ENCODE data around the gene HHAT. TPM values are rescaled to one million over a fixed set of nuclear protein-coding genes. Genes with fewer than 3 reads are reported as not detected.

Gene HHAT
- total and polyA plus RNA-seq, 2 of the 4 experiments (the other 2 are of a cell fraction): 1.7 to 2.5 TPM

GRCh38 chr1:210677533-210677932 lies 348.8 kb downstream of the HHAT start:
- WGBS, 2 experiments (ENCODE audit: extremely low coverage in 2 of 2, insufficient read length in 1 of 2): no CpG with 5 or more reads among the region's 4 CpGs
- Histone ChIP-seq H3K9ac (ENCODE audit: low read depth, low read length) (no peak overlapping the region), H2BK5ac (ENCODE audit: low read depth, low read length, poor library complexity, severe bottlenecking) (no peak overlapping the region), H3K23ac (ENCODE audit: low read depth, low read length) (no peak overlapping the region), H2AK9ac (replicated peaks; ENCODE audit: low read depth, low read length, poor library complexity) (no peak overlapping the region), H4K91ac (ENCODE audit: insufficient read depth, low read depth, low read length) (no peak overlapping the region), H2AFZ (replicated peaks; ENCODE audit: low read length, poor library complexity) (no peak overlapping the region), H2BK20ac (ENCODE audit: low read depth, low read length) (no peak overlapping the region), H3K4me1 (ENCODE audit: control insufficient read depth, insufficient read depth, low read length) (0 out of 2 replicates have a peak, but pooled peaks cover 3% of the 10 kb centered on the region), H3K18ac (ENCODE audit: low read depth, low read length) (no peak overlapping the region), H2BK15ac (ENCODE audit: low read depth, low read length) (no peak overlapping the region), H3K4me3 (ENCODE audit: insufficient read depth, low read depth, low read length) (no peak overlapping the region), H3K27ac (ENCODE audit: insufficient read depth, low read length) (no peak overlapping the region), H2AK5ac (ENCODE audit: low read depth, low read length) (no peak overlapping the region), H3K56ac (ENCODE audit: extremely low read depth, insufficient read depth, low read length) (no peak overlapping the region), H3K9me1 (ENCODE audit: insufficient read depth, low read length) (no peaks in the 10 kb centered on the region), H2BK120ac (ENCODE audit: low read depth, low read length) (no peak overlapping the region), H4K5ac (ENCODE audit: low read depth, low read length) (no peak overlapping the region), H3K36me3 (ENCODE audit: control insufficient read depth, insufficient read depth, low read length) (no peaks in the 10 kb centered on the region), H3K9me3 (ENCODE audit: control insufficient read depth, insufficient read depth, low read length) (no peaks in the 10 kb centered on the region), H3K79me1 (ENCODE audit: low read depth in 1 of 2, low read length in 2 of 2) (no peaks in the 10 kb centered on the region), H4K20me1 (ENCODE audit: insufficient read depth, low read length) (no peaks in the 10 kb centered on the region), H3K14ac (replicated peaks; ENCODE audit: low read depth, low read length) (no peak overlapping the region), H3K4me2 (ENCODE audit: low read depth, low read length) (no peak overlapping the region), H3K27me3 (ENCODE audit: control insufficient read depth, insufficient read depth, low read length) (no peaks in the 10 kb centered on the region), H4K8ac (ENCODE audit: low read depth in 2 of 2, low read length in 2 of 2) (no peak overlapping the region), H3K4ac (ENCODE audit: low read depth, low read length) (no peak overlapping the region)
- DNase-seq (no peak), ATAC-seq (ENCODE audit: low read depth) (no peak)
- BruUV-seq (replicated peaks): no TSS peak
- POLR2A ChIA-PET (ENCODE audit: unreplicated experiment): no interaction called here
- CTCF ChIA-PET: no interaction called here
- in situ Hi-C loops (cut with MboI; ENCODE audit: low sequenced_read_pairs): no loop called here
- dilution Hi-C loops (cut with HindIII; ENCODE audit: low sequenced_read_pairs, unreplicated experiment): no loop called here
- intact Hi-C loops (cut with micrococcal nuclease): no loop called here
- TF ChIP-seq, protein P1, sequence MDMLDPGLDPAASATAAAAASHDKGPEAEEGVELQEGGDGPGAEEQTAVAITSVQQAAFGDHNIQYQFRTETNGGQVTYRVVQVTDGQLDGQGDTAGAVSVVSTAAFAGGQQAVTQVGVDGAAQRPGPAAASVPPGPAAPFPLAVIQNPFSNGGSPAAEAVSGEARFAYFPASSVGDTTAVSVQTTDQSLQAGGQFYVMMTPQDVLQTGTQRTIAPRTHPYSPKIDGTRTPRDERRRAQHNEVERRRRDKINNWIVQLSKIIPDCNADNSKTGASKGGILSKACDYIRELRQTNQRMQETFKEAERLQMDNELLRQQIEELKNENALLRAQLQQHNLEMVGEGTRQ (IDR thresholded peaks at IDR 0.05; ENCODE audit: low read depth, low read length): no peak
- TF ChIP-seq POLR2A (IDR thresholded peaks at IDR 0.05; ENCODE audit: low read depth, low read length) (no peak), MAZ (IDR thresholded peaks at IDR 0.05; ENCODE audit: borderline replicate concordance, low read depth, low read length) (no peak), RAD21 (IDR thresholded peaks at IDR 0.05; ENCODE audit: low read length) (no peak), FOS (IDR thresholded peaks at IDR 0.05; ENCODE audit: low read depth, low read length) (no peak)
